Transverse colon (tissue), 4 donors: ENCODE results near the gene GNA12.

ENCODE experiments used
- EP300 ChIP-seq: sonication (generic); formaldehyde crosslinking; IDR thresholded peaks from one replicate; pipeline ENCODE4 v1.6.1; 2017; ENCODE audit warnings: antibody characterized with exemption, low read depth
- POLR2A ChIP-seq: fragments of 450-650 bp; IDR thresholded peaks from one replicate; pipeline ENCODE4 v1.6.1; 2016; ENCODE audit warnings: antibody characterized with exemption, mild to moderate bottlenecking, moderate library complexity
- POLR2AphosphoS5 ChIP-seq, 3 donors: sonication (generic); formaldehyde crosslinking; IDR thresholded peaks; one replicate each; pipeline ENCODE4 v1.6.1; 2016; ENCODE audit warnings: antibody characterized with exemption in 3 of 3
- TF ChIP-seq, protein P1 (sequence below), 5 experiments: fragments of 200-600 bp in 3 of 5; fragments of 450-650 bp in 2 of 5; sonication (generic) in 3 of 5; IDR thresholded peaks; 1 replicate in 2 of 5; 2 replicates in 3 of 5; pipeline ENCODE4 v1.5.1; 2016 to 2017; ENCODE audit warnings: antibody characterized with exemption in 5 of 5, inconsistent platforms in 3 of 5, mild to moderate bottlenecking in 2 of 5, moderate library complexity in 1 of 5

DNA sequence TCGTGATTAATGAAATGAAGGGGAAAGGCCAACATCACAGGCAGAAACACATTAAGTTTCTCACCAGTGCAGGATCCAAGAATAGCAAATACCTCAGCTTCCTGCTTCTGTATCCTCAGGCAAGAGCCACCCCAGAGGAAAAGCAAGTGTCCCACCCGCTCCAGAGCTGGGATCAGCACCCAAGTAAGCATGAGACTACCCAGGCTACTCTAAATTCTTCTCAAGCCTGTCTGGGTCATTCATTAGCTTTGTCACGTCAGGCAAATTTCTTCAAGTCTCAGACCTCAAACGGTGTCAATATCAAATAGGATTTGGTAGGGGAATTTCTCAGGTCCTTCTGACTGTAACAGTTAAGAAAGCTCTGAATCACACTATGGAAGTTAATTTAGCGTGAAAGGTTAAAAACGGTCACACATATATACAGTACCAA lies 59.0 kb downstream of the GNA12 start:
- TF ChIP-seq POLR2AphosphoS5 (IDR thresholded peaks at IDR 0.05) = no peak
- TF ChIP-seq, protein P1, sequence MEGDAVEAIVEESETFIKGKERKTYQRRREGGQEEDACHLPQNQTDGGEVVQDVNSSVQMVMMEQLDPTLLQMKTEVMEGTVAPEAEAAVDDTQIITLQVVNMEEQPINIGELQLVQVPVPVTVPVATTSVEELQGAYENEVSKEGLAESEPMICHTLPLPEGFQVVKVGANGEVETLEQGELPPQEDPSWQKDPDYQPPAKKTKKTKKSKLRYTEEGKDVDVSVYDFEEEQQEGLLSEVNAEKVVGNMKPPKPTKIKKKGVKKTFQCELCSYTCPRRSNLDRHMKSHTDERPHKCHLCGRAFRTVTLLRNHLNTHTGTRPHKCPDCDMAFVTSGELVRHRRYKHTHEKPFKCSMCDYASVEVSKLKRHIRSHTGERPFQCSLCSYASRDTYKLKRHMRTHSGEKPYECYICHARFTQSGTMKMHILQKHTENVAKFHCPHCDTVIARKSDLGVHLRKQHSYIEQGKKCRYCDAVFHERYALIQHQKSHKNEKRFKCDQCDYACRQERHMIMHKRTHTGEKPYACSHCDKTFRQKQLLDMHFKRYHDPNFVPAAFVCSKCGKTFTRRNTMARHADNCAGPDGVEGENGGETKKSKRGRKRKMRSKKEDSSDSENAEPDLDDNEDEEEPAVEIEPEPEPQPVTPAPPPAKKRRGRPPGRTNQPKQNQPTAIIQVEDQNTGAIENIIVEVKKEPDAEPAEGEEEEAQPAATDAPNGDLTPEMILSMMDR (IDR thresholded peaks at IDR 0.05) = no peak
- TF ChIP-seq POLR2A = no peak
- TF ChIP-seq EP300 = no peak
